ENCODE results near the gene LIN54. TPM values are rescaled to one million over a fixed set of nuclear protein-coding genes. Genes with fewer than 3 reads are reported as not detected.
"Not testable (repeated sequence)": the region's sequence is repeated elsewhere in the genome, so short reads cannot be mapped to it uniquely, and the experiment has no call there.

The LIN54 gene
- total RNA-seq, 2 donors from 2014 or later = 21.0 to 25.2 TPM

DNA sequence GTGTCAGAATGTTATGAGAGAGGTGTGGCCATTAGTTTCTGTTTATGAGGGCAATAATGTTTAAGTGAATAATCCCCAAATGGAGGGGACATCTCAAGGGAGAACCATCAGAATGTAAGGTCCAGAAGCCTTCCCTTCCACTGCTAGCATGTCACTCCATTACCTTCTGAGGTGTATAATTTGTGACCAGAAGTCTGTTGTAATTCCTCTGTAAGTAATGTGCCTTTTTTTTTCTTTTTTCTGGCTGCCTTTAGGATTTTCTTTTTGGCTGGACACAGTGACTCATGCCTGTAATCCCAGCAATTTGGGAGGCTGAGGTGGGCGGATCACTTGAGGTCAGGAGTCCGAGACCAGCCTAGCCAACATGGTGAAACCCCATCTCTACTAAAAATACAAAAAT lies 13.6 kb upstream of the LIN54 start:
- H3K36me3 Mint-ChIP-seq = peaks cover 6% of the 10 kb centered on the region
- H3K9me3 Mint-ChIP-seq = peaks cover 3% of the 10 kb centered on the region
- peaks cover 0 to 7% of the 10 kb centered on the region in 2 donors for H3K27me3 Mint-ChIP-seq
- DNase-seq (ENCODE audit: low spot score) (no peak), ATAC-seq (no peak)
- H3K27ac Mint-ChIP-seq = no peak overlapping the region
- H3K4me3 Mint-ChIP-seq = no peak overlapping the region
- peaks cover 0 to 6% of the 10 kb centered on the region in 2 donors for H3K4me1 Mint-ChIP-seq (ENCODE audit: low read depth in 2 of 2)

DNA sequence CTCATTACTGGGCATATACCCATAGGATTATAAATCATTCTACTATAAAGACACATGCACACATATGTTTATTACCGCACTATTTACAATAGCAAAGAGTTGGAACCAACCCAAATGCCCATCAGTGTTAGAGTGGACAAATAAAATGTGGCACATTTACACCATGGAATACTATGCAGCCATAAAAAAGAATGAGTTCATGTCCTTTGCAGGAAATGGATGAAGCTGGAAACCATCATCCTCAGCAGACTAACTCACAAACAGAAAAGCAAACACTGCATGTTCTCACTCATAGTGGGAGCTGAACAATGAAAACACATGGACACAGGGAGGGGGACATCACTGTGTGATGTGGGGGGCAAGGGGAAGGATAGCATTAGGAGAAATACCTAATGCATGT lies 13.0 kb upstream of the LIN54 start:
- H3K4me3 Mint-ChIP-seq; H3K27ac Mint-ChIP-seq; DNase-seq (ENCODE audit: low spot score); H3K4me1 Mint-ChIP-seq (ENCODE audit: low read depth in 2 of 2); H3K9me3 Mint-ChIP-seq; H3K36me3 Mint-ChIP-seq; H3K27me3 Mint-ChIP-seq; ATAC-seq: not testable (repeated sequence)

- DNase-seq (ENCODE audit: low spot score) (no peak), ATAC-seq (no peak)
- no peak overlapping the region for H3K27ac Mint-ChIP-seq
- peaks cover 0 to 7% of the 10 kb centered on the region in 2 donors for H3K27me3 Mint-ChIP-seq
- H3K4me3 Mint-ChIP-seq = no peak overlapping the region
- peaks cover 0 to 6% of the 10 kb centered on the region in 2 donors for H3K4me1 Mint-ChIP-seq (ENCODE audit: low read depth in 2 of 2)
- H3K9me3 Mint-ChIP-seq = peaks cover 3% of the 10 kb centered on the region
- H3K36me3 Mint-ChIP-seq = peaks cover 6% of the 10 kb centered on the region
Observed at GRCh38 chr4:83022724-83023450, 12.3 kb upstream of the LIN54 start.

DNA sequence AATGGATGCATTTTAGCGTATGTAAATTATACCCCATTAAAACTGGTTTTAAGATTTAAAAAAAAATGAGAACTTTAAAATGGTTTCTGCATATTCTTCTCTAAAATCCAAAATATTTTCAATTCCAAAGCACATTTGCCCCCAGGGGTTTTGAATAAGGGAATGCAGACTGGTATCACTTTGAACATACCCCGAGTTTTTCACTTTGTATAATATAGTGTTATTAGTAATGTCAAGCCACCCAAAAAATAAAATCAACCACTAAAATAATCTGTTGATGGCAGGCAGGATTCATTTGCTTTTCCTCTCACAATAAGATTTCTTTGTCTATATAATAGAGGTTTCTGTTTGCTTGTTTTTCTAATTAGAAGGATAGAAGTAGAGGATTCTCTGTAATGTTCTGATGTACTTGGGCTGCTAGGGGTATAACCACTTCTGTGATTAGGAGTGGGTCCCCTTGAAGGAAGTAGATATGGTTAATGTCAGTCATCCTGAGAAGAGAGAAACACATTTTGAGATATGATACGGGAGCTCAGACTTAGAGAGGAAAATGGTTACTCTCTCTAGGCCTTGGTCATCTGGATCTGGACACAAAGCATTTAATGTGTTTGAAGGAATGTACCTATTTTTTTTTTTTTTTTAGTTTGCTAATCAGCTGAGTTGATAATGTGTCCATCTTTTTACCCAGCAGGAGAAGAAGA lies 9.3 kb upstream of the LIN54 start:
- Mint-ChIP-seq H3K36me3 (no peaks in the 10 kb centered on the region), H3K27ac (peak overlapping the region in 1 of 2 donors; percentile 16), H3K27me3 (peaks cover 0 to under 1% of the 10 kb centered on the region in 2 donors), H3K9me3 (peaks cover 1% of the 10 kb centered on the region), H3K4me3 (no peak overlapping the region), H3K4me1 (ENCODE audit: low read depth in 2 of 2) (peaks cover 0 to 6% of the 10 kb centered on the region in 2 donors)
- DNase-seq (ENCODE audit: low spot score) (no peak), ATAC-seq (peak; percentile 50 to 95)

DNA sequence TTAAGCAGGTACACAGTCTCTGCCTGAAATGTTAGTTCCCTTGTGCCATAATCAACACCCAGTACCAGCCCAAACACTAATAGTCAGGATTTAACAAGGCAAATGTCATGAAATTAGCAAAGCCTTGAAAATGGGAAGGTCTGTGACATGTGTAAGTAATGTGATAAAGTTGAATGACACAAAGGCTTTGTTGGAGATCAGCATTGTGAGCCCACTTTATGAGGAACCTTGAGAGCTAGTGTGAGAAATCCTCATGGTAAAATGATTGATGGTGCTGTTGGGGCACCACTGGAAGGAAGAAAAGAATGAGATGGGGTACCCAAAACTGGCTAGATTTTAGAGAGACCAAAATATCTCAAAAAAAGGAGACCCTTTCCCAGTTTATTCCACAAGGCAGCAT lies 3.3 kb upstream of the LIN54 start:
- Mint-ChIP-seq H3K27me3 (no peaks in the 10 kb centered on the region), H3K4me1 (ENCODE audit: low read depth in 2 of 2) (peaks cover 38% of the 10 kb centered on the region in 2 donors), H3K9me3 (no peaks in the 10 kb centered on the region), H3K36me3 (no peaks in the 10 kb centered on the region), H3K27ac (peak overlapping the region; percentile 90 to 92), H3K4me3 (peak overlapping the region; percentile 95)
- DNase-seq (ENCODE audit: low spot score) = no peak
- no peak for ATAC-seq

- ATAC-seq (no peak), DNase-seq (ENCODE audit: low spot score) (no peak)
- H3K4me3 Mint-ChIP-seq = peak overlapping the region; percentile 95
- no peaks in the 10 kb centered on the region for H3K27me3 Mint-ChIP-seq
- peak overlapping the region; percentile 90 to 92 for H3K27ac Mint-ChIP-seq
- peaks cover 38 to 40% of the 10 kb centered on the region in 2 donors for H3K4me1 Mint-ChIP-seq (ENCODE audit: low read depth in 2 of 2)
- no peaks in the 10 kb centered on the region for H3K9me3 Mint-ChIP-seq
- no peaks in the 10 kb centered on the region for H3K36me3 Mint-ChIP-seq
Observed at GRCh38 chr4:83013420-83013867, 2.8 kb upstream of the LIN54 start.

DNA sequence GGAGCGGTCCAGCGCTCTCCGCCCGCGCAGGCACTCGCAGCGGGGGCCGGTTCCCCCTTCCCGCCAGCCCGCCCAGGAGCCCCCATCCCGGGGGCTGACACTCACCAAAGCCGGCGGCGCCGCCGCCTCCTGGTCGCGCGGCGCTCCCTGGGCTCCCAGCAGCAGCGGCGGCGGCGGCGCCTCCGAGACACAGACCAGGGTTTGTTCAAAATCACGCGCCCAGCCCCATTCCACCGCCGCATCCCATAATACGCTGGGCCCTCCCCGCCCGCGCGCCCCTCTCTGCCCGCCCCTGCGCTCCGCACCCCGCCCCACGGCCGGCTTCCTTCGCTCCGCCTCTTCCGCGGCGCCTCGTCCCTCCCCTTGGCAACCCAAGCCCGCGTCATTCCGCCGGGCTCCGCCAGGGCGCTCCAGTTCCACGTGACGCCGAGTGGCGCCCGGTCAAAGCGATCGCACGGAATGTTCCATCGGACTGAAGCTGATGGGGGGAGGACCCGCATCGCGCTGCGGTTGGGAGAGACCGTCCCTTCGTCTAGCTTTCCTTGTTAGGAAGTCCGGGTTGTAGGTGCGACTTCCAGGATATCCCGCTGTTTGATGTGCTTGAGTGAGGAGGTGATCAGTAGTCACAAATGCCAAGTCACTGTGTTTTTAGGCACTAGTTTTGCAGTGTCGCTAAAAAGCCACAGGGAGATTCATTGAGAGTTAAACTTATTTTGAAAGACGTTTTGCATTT lies 2.2 kb upstream of the LIN54 start:
- Mint-ChIP-seq H3K9me3 (no peaks in the 10 kb centered on the region), H3K36me3 (no peaks in the 10 kb centered on the region), H3K4me3 (peak overlapping the region; percentile 95), H3K4me1 (ENCODE audit: low read depth in 2 of 2) (peaks cover 41 to 43% of the 10 kb centered on the region in 2 donors), H3K27me3 (no peaks in the 10 kb centered on the region), H3K27ac (peak overlapping the region; percentile 90 to 92)
- DNase-seq (ENCODE audit: low spot score) = peak; percentile 98
- ATAC-seq = peak; percentile 96 to 97

GRCh38 chr4:83012200-83012686 lies 1.6 kb upstream of the LIN54 start:
- DNase-seq (ENCODE audit: low spot score) = peak; percentile 66

GRCh38 chr4:83011689-83012199 lies 1.1 kb upstream of the LIN54 start:
- peak overlapping the region; percentile 93 for H3K4me3 Mint-ChIP-seq
- DNase-seq (ENCODE audit: low spot score) = no peak
- H3K36me3 Mint-ChIP-seq = no peaks in the 10 kb centered on the region
- H3K27me3 Mint-ChIP-seq = no peaks in the 10 kb centered on the region
- H3K9me3 Mint-ChIP-seq = no peaks in the 10 kb centered on the region
- H3K4me1 Mint-ChIP-seq (ENCODE audit: low read depth in 2 of 2) = peaks cover 47 to 51% of the 10 kb centered on the region in 2 donors
- ATAC-seq = no peak
- H3K27ac Mint-ChIP-seq = peak overlapping the region; percentile 90 to 99

More at GRCh38 chr4:83012200-83012686, 1.6 kb upstream of the LIN54 start:
- Mint-ChIP-seq H3K27ac (peak overlapping the region; percentile 90 to 99), H3K4me1 (ENCODE audit: low read depth in 2 of 2) (peaks cover 46 to 49% of the 10 kb centered on the region in 2 donors), H3K9me3 (no peaks in the 10 kb centered on the region), H3K27me3 (no peaks in the 10 kb centered on the region), H3K36me3 (no peaks in the 10 kb centered on the region), H3K4me3 (peak overlapping the region; percentile 93)
- peak; percentile 1 to 17 for ATAC-seq

GRCh38 chr4:83010111-83010521 lies 507 bp downstream of the LIN54 start:
- Mint-ChIP-seq H3K36me3 (no peaks in the 10 kb centered on the region), H3K4me3 (peak overlapping the region; percentile 93), H3K9me3 (no peaks in the 10 kb centered on the region), H3K27me3 (no peaks in the 10 kb centered on the region), H3K27ac (peak overlapping the region; percentile 90 to 99), H3K4me1 (ENCODE audit: low read depth in 2 of 2) (peaks cover 56 to 58% of the 10 kb centered on the region in 2 donors)
- DNase-seq (ENCODE audit: low spot score) = no peak
- peak in 1 of 2 donors; percentile 3 for ATAC-seq

DNA sequence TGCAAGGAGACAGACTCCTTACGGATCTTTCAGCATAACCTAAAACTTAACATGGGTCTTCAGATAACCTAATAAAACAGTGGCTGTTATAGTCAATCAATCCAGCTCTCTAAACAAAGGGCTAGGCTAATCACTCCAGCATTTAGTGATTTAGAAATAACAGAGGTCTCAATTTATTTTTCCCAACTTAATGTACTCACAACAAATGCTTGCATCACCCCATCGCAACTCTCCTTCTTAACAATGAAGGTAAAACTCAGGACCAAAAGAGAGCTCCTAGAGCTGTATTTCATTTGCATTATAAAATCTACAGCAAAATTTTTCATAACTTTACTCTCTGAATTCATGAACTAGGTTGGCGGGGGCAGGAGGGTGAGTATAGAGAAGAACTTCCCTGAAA lies 1.1 kb downstream of the LIN54 start:
- peak overlapping the region; percentile 93 for H3K4me3 Mint-ChIP-seq
- H3K36me3 Mint-ChIP-seq = no peaks in the 10 kb centered on the region
- DNase-seq (ENCODE audit: low spot score) (no peak), ATAC-seq (no peak)
- no peaks in the 10 kb centered on the region for H3K27me3 Mint-ChIP-seq
- no peaks in the 10 kb centered on the region for H3K9me3 Mint-ChIP-seq
- H3K4me1 Mint-ChIP-seq (ENCODE audit: low read depth in 2 of 2) = peaks cover 56 to 58% of the 10 kb centered on the region in 2 donors
- peak overlapping the region; percentile 90 to 99 for H3K27ac Mint-ChIP-seq

GRCh38 chr4:83003044-83003791 lies 7.4 kb downstream of the LIN54 start:
- not testable (repeated sequence) for H3K9me3 Mint-ChIP-seq; H3K27ac Mint-ChIP-seq; ATAC-seq; DNase-seq (ENCODE audit: low spot score); H3K27me3 Mint-ChIP-seq; H3K4me3 Mint-ChIP-seq; H3K36me3 Mint-ChIP-seq
- H3K4me1 Mint-ChIP-seq (ENCODE audit: low read depth in 2 of 2) = peaks cover 20 to 26% of the 10 kb centered on the region in 2 donors

- no peak overlapping the region for H3K27ac Mint-ChIP-seq
- no peak for DNase-seq (ENCODE audit: low spot score)
- no peaks in the 10 kb centered on the region for H3K27me3 Mint-ChIP-seq
- no peaks in the 10 kb centered on the region for H3K9me3 Mint-ChIP-seq
- H3K4me1 Mint-ChIP-seq (ENCODE audit: low read depth in 2 of 2) = peaks cover 14 to 22% of the 10 kb centered on the region in 2 donors
- H3K36me3 Mint-ChIP-seq = no peaks in the 10 kb centered on the region
- no peak overlapping the region for H3K4me3 Mint-ChIP-seq
- ATAC-seq = no peak
Observed at GRCh38 chr4:83002329-83002728, 8.3 kb downstream of the LIN54 start.
